Suppressor macrophage (primary cell): Measurements from ENCODE around the gene CCDC97.

Experiments
- DNase-seq, 4 experiments: peaks; one replicate each; pipeline ENCODE4 v3.0.0-alpha.2; 2020 to 2022

The CCDC97 gene

GRCh38 chr19:41320185-41320518 is 10.2 kb downstream of the CCDC97 start:
- no peak for DNase-seq

- DNase-seq, result no peak
Observed at GRCh38 chr19:41320568-41320967, 10.6 kb downstream of the CCDC97 start.

- DNase-seq, result no peak
Observed at GRCh38 chr19:41321204-41321599, 11.2 kb downstream of the CCDC97 start.

- peak; percentile 57 to 69 (median 66) for DNase-seq
Observed at GRCh38 chr19:41321600-41322270, 11.8 kb downstream of the CCDC97 start.

- no peak for DNase-seq
Observed at GRCh38 chr19:41322451-41322850, 12.5 kb downstream of the CCDC97 start.

- no peak for DNase-seq
Observed at GRCh38 chr19:41323023-41323422, 13.1 kb downstream of the CCDC97 start.

- peak; percentile 65 to 87 (median 78) for DNase-seq
Observed at GRCh38 chr19:41323430-41324125, 13.6 kb downstream of the CCDC97 start.

GRCh38 chr19:41324231-41324702 is 14.3 kb downstream of the CCDC97 start:
- peak; percentile 49 to 80 (median 76) for DNase-seq

GRCh38 chr19:41324921-41325639 is 15.1 kb downstream of the CCDC97 start:
- DNase-seq, result peak; percentile 47 to 72 (median 48)

- DNase-seq, result no peak
Observed at GRCh38 chr19:41325640-41325946, 15.6 kb downstream of the CCDC97 start.

- DNase-seq, result peak; percentile 42 to 68 (median 62)
Observed at GRCh38 chr19:41325947-41326706, 16.2 kb downstream of the CCDC97 start.

- peak; percentile 66 to 69 (median 68) for DNase-seq
Observed at GRCh38 chr19:41327076-41327575, 17.2 kb downstream of the CCDC97 start.

- DNase-seq, result peak; percentile 95 to 98 (median 97)
Observed at GRCh38 chr19:41327576-41328156, 17.7 kb downstream of the CCDC97 start.

GRCh38 chr19:41328157-41328841 is 18.3 kb downstream of the CCDC97 start:
- DNase-seq, result peak in 3 of 4 experiments; percentile 60 to 71 (median 67)

- peak; percentile 83 to 93 (median 90) for DNase-seq
Observed at GRCh38 chr19:41328842-41329225, 18.9 kb downstream of the CCDC97 start.

- no peak for DNase-seq
Observed at GRCh38 chr19:41330481-41330880, 20.5 kb downstream of the CCDC97 start.

GRCh38 chr19:41330946-41331678 is 21.1 kb downstream of the CCDC97 start:
- no peak for DNase-seq

GRCh38 chr19:41332000-41332399 is 22.0 kb downstream of the CCDC97 start:
- no peak for DNase-seq

GRCh38 chr19:41332468-41332867 is 22.5 kb downstream of the CCDC97 start:
- no peak for DNase-seq

GRCh38 chr19:41334793-41335192 is 24.8 kb downstream of the CCDC97 start:
- peak; percentile 53 to 90 (median 76) for DNase-seq

GRCh38 chr19:41335467-41335866 is 25.5 kb downstream of the CCDC97 start:
- DNase-seq, result no peak
